WTC11 (cell line): ENCODE results near the gene KRT72. TPM values are rescaled to one million over a fixed set of nuclear protein-coding genes. Genes with fewer than 3 reads are reported as not detected.

Source experiments
- ATAC-seq: fragments of 200-7000 bp; cut with Tn5 transposase; 2 replicates; pipeline ENCODE4 v1.10.0; 2021; ENCODE audit warnings: mild to moderate bottlenecking, moderate library complexity
- CTCF ChIA-PET: fragments of 300-600 bp; sonication (Branson Sonifier 250); formaldehyde crosslinking; loops from one replicate; lab custom pipeline; 2021; ENCODE audit warnings: antibody characterized with exemption; lab: Charles Lee
- POLR2A ChIA-PET: fragments of 350-600 bp; sonication (Branson Sonifier 250); formaldehyde crosslinking; loops from one replicate; lab custom pipeline; 2021; ENCODE audit warnings: antibody characterized with exemption; lab: Charles Lee
- DNase-seq: peaks from one replicate; pipeline ENCODE4 v3.0.0; 2021; ENCODE audit warnings: low spot score
- H3K27ac Mint-ChIP-seq: 2 replicates; pipeline ENCODE4 v1.8.0; 2021; ENCODE audit warnings: mixed read lengths
- H3K27me3 Mint-ChIP-seq: 2 replicates; pipeline ENCODE4 v1.8.0; 2021; ENCODE audit warnings: low read depth, mild to moderate bottlenecking, moderate library complexity, mixed read lengths
- H3K36me3 Mint-ChIP-seq: 2 replicates; pipeline ENCODE4 v1.8.0; 2021; ENCODE audit warnings: mixed read lengths
- H3K4me1 Mint-ChIP-seq: 2 replicates; pipeline ENCODE4 v1.8.0; 2022; ENCODE audit warnings: mixed read lengths
- H3K4me3 Mint-ChIP-seq: 2 replicates; pipeline ENCODE4 v1.8.0; 2021; ENCODE audit warnings: mild to moderate bottlenecking, moderate library complexity, mixed read lengths
- H3K9me3 Mint-ChIP-seq: 2 replicates; pipeline ENCODE4 v1.8.0; 2021; ENCODE audit warnings: mixed read lengths
- ATF1 ChIP-seq: sonication (generic); formaldehyde crosslinking; IDR thresholded peaks from 2 replicates; pipeline ENCODE4 v1.8.1; 2023; ENCODE audit warnings: mild to moderate bottlenecking, moderate library complexity, missing genetic modification reagents
- E2F4 ChIP-seq: sonication (generic); formaldehyde crosslinking; IDR thresholded peaks from 2 replicates; pipeline ENCODE4 v1.8.1; 2022; ENCODE audit warnings: low read depth, mild to moderate bottlenecking, moderate library complexity, missing genetic modification reagents, borderline replicate concordance
- FOXP4 ChIP-seq: sonication (generic); formaldehyde crosslinking; IDR thresholded peaks from 2 replicates; pipeline ENCODE4 v1.8.0; 2022; ENCODE audit warnings: mild to moderate bottlenecking, missing genetic modification reagents
- GABPB1 ChIP-seq: sonication (generic); formaldehyde crosslinking; IDR thresholded peaks from 2 replicates; pipeline ENCODE4 v1.8.1; 2023; ENCODE audit warnings: mild to moderate bottlenecking, missing genetic modification reagents
- IRF1 ChIP-seq: sonication (generic); formaldehyde crosslinking; IDR thresholded peaks from 2 replicates; pipeline ENCODE4 v1.8.0; 2023; ENCODE audit warnings: missing genetic modification reagents
- MYBL2 ChIP-seq: sonication (generic); formaldehyde crosslinking; IDR thresholded peaks from 2 replicates; pipeline ENCODE4 v1.8.1; 2023; ENCODE audit warnings: mild to moderate bottlenecking, moderate library complexity, missing genetic modification reagents
- NFATC4 ChIP-seq: fragments of 250-450 bp; sonication (Bioruptor Pico); IDR thresholded peaks from 2 replicates; pipeline ENCODE4 v1.9.0; 2021; ENCODE audit warnings: mild to moderate bottlenecking
- NFE2L1 ChIP-seq: sonication (generic); formaldehyde crosslinking; IDR thresholded peaks from 2 replicates; pipeline ENCODE4 v1.8.1; 2023; ENCODE audit warnings: missing genetic modification reagents
- RELA ChIP-seq: sonication (generic); formaldehyde crosslinking; IDR thresholded peaks from 2 replicates; pipeline ENCODE4 v1.8.1; 2022; ENCODE audit warnings: missing genetic modification reagents, mild to moderate bottlenecking, borderline replicate concordance
- ZBTB43 ChIP-seq: sonication (generic); formaldehyde crosslinking; IDR thresholded peaks from 2 replicates; pipeline ENCODE4 v1.8.1; 2023; ENCODE audit warnings: mild to moderate bottlenecking, missing genetic modification reagents
- ZNF219 ChIP-seq: sonication (generic); formaldehyde crosslinking; IDR thresholded peaks from 2 replicates; pipeline ENCODE4 v1.8.0; 2023; ENCODE audit warnings: missing genetic modification reagents, mild to moderate bottlenecking, borderline replicate concordance
- ZNF416 ChIP-seq: fragments of 250-450 bp; sonication (Bioruptor Pico); IDR thresholded peaks from 2 replicates; pipeline ENCODE4 v1.9.0; 2021; ENCODE audit warnings: mild to moderate bottlenecking, inconsistent platforms
- ZNF512 ChIP-seq: sonication (generic); formaldehyde crosslinking; IDR thresholded peaks from 2 replicates; pipeline ENCODE4 v1.8.1; 2022; ENCODE audit warnings: missing genetic modification reagents, borderline replicate concordance
- total RNA-seq: library from RNA; stranded (reverse); gene quantifications from 3 replicates; pipeline ENCODE4 v1.2.3, GENCODE V29; 2021
- TF ChIP-seq, protein P1 (sequence below): sonication (generic); formaldehyde crosslinking; IDR thresholded peaks from 2 replicates; pipeline ENCODE4 v1.8.0; 2022; ENCODE audit warnings: mild to moderate bottlenecking, missing genetic modification reagents
- TF ChIP-seq, protein P2 (sequence below): sonication (generic); formaldehyde crosslinking; IDR thresholded peaks from 2 replicates; pipeline ENCODE4 v1.8.0; 2023; ENCODE audit warnings: missing genetic modification reagents, mild to moderate bottlenecking, borderline replicate concordance
- TF ChIP-seq, protein P3 (sequence below): sonication (generic); formaldehyde crosslinking; IDR thresholded peaks from 2 replicates; pipeline ENCODE4 v1.8.1; 2023; ENCODE audit warnings: mild to moderate bottlenecking, missing genetic modification reagents
- TF ChIP-seq, protein P4 (sequence below): sonication (generic); formaldehyde crosslinking; IDR thresholded peaks from 2 replicates; pipeline ENCODE4 v1.8.0; 2022; ENCODE audit warnings: mild to moderate bottlenecking, missing genetic modification reagents
- TF ChIP-seq, protein P5 (sequence below): fragments of 250-450 bp; sonication (Bioruptor Pico); IDR thresholded peaks from 2 replicates; pipeline ENCODE4 v2.1.2; 2022; ENCODE audit warnings: mild to moderate bottlenecking, moderate library complexity

Gene KRT72
- total RNA-seq, 1 experiment from 2014 or later, result not detected

DNA sequence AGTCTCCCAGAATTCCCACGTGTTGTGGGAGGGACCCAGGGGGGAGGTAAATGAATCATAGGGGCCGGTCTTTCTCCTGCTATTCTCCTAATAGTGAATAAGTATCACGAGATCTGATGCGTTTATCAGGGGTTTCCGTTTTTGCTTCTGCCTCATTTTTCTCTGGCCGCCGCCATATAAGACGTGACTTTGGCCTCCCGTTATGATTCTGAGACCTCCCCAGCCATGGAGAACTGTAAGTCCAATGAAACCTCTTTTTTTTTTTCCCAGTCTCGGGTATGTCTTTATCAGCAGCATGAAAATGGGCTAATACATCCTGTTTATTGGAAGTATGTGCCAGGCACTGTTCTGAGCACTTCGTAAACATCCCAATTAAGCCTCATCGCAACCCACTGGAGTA is 788 bp downstream of the KRT72 start:
- Mint-ChIP-seq H3K4me1 (no peaks in the 10 kb centered on the region), H3K27ac (no peak overlapping the region), H3K36me3 (no peaks in the 10 kb centered on the region), H3K27me3 (peaks cover 37% of the 10 kb centered on the region), H3K9me3 (no peaks in the 10 kb centered on the region), H3K4me3 (no peak overlapping the region)
- DNase-seq (no peak), ATAC-seq (no peak)
- ChIA-PET CTCF (interaction anchor here (0.5 to 2.1 kb wide), 3 partner anchors 10 to 270 kb away, joined by 3 to 8 read pairs (median 4); no protein-coding TSS in a partner anchor), POLR2A (interaction anchor here (1.1 kb wide), 1 partner anchor 10 kb away, joined by 3 read pairs; no protein-coding TSS in a partner anchor)
- TF ChIP-seq IRF1 (no peak), NFE2L1 (CRISPR knock-in tag) (no peak), RELA (CRISPR knock-in tag) (no peak), E2F4 (CRISPR knock-in tag) (no peak), ATF1 (CRISPR knock-in tag) (no peak), MYBL2 (no peak), ZNF512 (CRISPR knock-in tag) (no peak), ZNF416 (CRISPR knock-in tag) (no peak), NFATC4 (no peak)
- TF ChIP-seq, protein P1, sequence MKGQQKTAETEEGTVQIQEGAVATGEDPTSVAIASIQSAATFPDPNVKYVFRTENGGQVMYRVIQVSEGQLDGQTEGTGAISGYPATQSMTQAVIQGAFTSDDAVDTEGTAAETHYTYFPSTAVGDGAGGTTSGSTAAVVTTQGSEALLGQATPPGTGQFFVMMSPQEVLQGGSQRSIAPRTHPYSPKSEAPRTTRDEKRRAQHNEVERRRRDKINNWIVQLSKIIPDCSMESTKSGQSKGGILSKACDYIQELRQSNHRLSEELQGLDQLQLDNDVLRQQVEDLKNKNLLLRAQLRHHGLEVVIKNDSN, result no peak
- TF ChIP-seq, protein P2, sequence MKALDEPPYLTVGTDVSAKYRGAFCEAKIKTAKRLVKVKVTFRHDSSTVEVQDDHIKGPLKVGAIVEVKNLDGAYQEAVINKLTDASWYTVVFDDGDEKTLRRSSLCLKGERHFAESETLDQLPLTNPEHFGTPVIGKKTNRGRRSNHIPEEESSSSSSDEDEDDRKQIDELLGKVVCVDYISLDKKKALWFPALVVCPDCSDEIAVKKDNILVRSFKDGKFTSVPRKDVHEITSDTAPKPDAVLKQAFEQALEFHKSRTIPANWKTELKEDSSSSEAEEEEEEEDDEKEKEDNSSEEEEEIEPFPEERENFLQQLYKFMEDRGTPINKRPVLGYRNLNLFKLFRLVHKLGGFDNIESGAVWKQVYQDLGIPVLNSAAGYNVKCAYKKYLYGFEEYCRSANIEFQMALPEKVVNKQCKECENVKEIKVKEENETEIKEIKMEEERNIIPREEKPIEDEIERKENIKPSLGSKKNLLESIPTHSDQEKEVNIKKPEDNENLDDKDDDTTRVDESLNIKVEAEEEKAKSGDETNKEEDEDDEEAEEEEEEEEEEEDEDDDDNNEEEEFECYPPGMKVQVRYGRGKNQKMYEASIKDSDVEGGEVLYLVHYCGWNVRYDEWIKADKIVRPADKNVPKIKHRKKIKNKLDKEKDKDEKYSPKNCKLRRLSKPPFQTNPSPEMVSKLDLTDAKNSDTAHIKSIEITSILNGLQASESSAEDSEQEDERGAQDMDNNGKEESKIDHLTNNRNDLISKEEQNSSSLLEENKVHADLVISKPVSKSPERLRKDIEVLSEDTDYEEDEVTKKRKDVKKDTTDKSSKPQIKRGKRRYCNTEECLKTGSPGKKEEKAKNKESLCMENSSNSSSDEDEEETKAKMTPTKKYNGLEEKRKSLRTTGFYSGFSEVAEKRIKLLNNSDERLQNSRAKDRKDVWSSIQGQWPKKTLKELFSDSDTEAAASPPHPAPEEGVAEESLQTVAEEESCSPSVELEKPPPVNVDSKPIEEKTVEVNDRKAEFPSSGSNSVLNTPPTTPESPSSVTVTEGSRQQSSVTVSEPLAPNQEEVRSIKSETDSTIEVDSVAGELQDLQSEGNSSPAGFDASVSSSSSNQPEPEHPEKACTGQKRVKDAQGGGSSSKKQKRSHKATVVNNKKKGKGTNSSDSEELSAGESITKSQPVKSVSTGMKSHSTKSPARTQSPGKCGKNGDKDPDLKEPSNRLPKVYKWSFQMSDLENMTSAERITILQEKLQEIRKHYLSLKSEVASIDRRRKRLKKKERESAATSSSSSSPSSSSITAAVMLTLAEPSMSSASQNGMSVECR (CRISPR knock-in tag), result no peak

GRCh38 chr12:52600071-52600470 is 1.2 kb downstream of the KRT72 start:
- no peak overlapping the region for H3K4me3 Mint-ChIP-seq
- no peaks in the 10 kb centered on the region for H3K4me1 Mint-ChIP-seq
- TF ChIP-seq ATF1 (CRISPR knock-in tag) (no peak), FOXP4 (CRISPR knock-in tag) (no peak), GABPB1 (no peak), ZBTB43 (CRISPR knock-in tag) (no peak), ZNF219 (CRISPR knock-in tag) (no peak)
- TF ChIP-seq, protein P3, sequence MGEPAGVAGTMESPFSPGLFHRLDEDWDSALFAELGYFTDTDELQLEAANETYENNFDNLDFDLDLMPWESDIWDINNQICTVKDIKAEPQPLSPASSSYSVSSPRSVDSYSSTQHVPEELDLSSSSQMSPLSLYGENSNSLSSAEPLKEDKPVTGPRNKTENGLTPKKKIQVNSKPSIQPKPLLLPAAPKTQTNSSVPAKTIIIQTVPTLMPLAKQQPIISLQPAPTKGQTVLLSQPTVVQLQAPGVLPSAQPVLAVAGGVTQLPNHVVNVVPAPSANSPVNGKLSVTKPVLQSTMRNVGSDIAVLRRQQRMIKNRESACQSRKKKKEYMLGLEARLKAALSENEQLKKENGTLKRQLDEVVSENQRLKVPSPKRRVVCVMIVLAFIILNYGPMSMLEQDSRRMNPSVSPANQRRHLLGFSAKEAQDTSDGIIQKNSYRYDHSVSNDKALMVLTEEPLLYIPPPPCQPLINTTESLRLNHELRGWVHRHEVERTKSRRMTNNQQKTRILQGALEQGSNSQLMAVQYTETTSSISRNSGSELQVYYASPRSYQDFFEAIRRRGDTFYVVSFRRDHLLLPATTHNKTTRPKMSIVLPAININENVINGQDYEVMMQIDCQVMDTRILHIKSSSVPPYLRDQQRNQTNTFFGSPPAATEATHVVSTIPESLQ (CRISPR knock-in tag), result no peak
- TF ChIP-seq, protein P4, sequence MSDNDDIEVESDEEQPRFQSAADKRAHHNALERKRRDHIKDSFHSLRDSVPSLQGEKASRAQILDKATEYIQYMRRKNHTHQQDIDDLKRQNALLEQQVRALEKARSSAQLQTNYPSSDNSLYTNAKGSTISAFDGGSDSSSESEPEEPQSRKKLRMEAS (CRISPR knock-in tag), result no peak
- TF ChIP-seq, protein P5, sequence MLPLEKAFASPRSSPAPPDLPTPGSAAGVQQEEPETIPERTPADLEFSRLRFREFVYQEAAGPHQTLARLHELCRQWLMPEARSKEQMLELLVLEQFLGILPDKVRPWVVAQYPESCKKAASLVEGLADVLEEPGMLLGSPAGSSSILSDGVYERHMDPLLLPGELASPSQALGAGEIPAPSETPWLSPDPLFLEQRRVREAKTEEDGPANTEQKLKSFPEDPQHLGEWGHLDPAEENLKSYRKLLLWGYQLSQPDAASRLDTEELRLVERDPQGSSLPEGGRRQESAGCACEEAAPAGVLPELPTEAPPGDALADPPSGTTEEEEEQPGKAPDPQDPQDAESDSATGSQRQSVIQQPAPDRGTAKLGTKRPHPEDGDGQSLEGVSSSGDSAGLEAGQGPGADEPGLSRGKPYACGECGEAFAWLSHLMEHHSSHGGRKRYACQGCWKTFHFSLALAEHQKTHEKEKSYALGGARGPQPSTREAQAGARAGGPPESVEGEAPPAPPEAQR, result no peak
- TF ChIP-seq, all 79 proteins: peak for 0
- peaks cover 37% of the 10 kb centered on the region for H3K27me3 Mint-ChIP-seq
- ChIA-PET CTCF (no interaction called here), POLR2A (interaction anchor here (1.1 kb wide), 1 partner anchor 10 kb away, joined by 3 read pairs; no protein-coding TSS in a partner anchor)
- DNase-seq, result no peak
- no peaks in the 10 kb centered on the region for H3K36me3 Mint-ChIP-seq
- ATAC-seq, result no peak
- no peak overlapping the region for H3K27ac Mint-ChIP-seq
- H3K9me3 Mint-ChIP-seq, result no peaks in the 10 kb centered on the region
